ENCODE measurements around the gene PARD3B.

GRCh38 chr2:205524656-205525055 lies 979.4 kb downstream of the PARD3B start:
- TF ChIP-seq, protein P1, sequence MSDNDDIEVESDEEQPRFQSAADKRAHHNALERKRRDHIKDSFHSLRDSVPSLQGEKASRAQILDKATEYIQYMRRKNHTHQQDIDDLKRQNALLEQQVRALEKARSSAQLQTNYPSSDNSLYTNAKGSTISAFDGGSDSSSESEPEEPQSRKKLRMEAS (IDR thresholded peaks at IDR 0.05): no peak
- TF ChIP-seq, protein P2, sequence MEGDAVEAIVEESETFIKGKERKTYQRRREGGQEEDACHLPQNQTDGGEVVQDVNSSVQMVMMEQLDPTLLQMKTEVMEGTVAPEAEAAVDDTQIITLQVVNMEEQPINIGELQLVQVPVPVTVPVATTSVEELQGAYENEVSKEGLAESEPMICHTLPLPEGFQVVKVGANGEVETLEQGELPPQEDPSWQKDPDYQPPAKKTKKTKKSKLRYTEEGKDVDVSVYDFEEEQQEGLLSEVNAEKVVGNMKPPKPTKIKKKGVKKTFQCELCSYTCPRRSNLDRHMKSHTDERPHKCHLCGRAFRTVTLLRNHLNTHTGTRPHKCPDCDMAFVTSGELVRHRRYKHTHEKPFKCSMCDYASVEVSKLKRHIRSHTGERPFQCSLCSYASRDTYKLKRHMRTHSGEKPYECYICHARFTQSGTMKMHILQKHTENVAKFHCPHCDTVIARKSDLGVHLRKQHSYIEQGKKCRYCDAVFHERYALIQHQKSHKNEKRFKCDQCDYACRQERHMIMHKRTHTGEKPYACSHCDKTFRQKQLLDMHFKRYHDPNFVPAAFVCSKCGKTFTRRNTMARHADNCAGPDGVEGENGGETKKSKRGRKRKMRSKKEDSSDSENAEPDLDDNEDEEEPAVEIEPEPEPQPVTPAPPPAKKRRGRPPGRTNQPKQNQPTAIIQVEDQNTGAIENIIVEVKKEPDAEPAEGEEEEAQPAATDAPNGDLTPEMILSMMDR (IDR thresholded peaks at IDR 0.05 in 2 of 3, conservative IDR thresholded peaks at IDR 0.05 in 1 of 3; ENCODE audit: borderline replicate concordance in 1 of 3, insufficient read depth in 1 of 3, low read depth in 2 of 3, low read length in 2 of 3): no peak
- TF ChIP-seq JUND (IDR thresholded peaks at IDR 0.05) (no peak), POLR2A (IDR thresholded peaks at IDR 0.05; ENCODE audit: borderline replicate concordance, extremely low read depth, insufficient read depth, insufficient read length) (no peak), POLR2AphosphoS5 (IDR thresholded peaks at IDR 0.05; ENCODE audit: low read depth, low read length) (no peak), SP1 (IDR thresholded peaks at IDR 0.05; ENCODE audit: low read depth) (no peak), RAD21 (IDR thresholded peaks at IDR 0.05; ENCODE audit: low read depth) (no peak), EZH2phosphoT487 (IDR thresholded peaks at IDR 0.05; ENCODE audit: borderline replicate concordance) (no peak)
